Measurements from ENCODE around the gene LAG3.

LAG3 gene

GRCh38 chr12:6767353-6768319 lies 4.7 kb upstream of the LAG3 start:
- no peak for TF ChIP-seq TAF1 (IDR thresholded peaks at IDR 0.05; ENCODE audit: borderline replicate concordance, insufficient read depth, low read length)
- TF ChIP-seq POLR2AphosphoS5 (IDR thresholded peaks at IDR 0.05; ENCODE audit: low read depth, low read length): no peak
- no peak for TF ChIP-seq REST (IDR thresholded peaks at IDR 0.05; ENCODE audit: insufficient read depth in 1 of 2, low read depth in 2 of 2, low read length in 2 of 2)
- TF ChIP-seq SIN3A (IDR thresholded peaks at IDR 0.05; ENCODE audit: borderline replicate concordance, insufficient read depth, low read length): no peak
- TF ChIP-seq FOXP2 (optimal IDR thresholded peaks at IDR 0.05; ENCODE audit: borderline replicate concordance, extremely low read depth, extremely low read length, insufficient read depth): no peak

- TF ChIP-seq SIN3A (IDR thresholded peaks at IDR 0.05; ENCODE audit: borderline replicate concordance, insufficient read depth, low read length) (no peak), POLR2AphosphoS5 (IDR thresholded peaks at IDR 0.05; ENCODE audit: low read depth, low read length) (no peak), TAF1 (IDR thresholded peaks at IDR 0.05; ENCODE audit: borderline replicate concordance, insufficient read depth, low read length) (no peak), REST (IDR thresholded peaks at IDR 0.05; ENCODE audit: insufficient read depth in 1 of 2, low read depth in 2 of 2, low read length in 2 of 2) (no peak), FOXP2 (optimal IDR thresholded peaks at IDR 0.05; ENCODE audit: borderline replicate concordance, extremely low read depth, extremely low read length, insufficient read depth) (no peak)
These were observed 3.8 kb upstream of the LAG3 start for GRCh38 chr12:6768437-6768914.

GRCh38 chr12:6768990-6769389 lies 3.3 kb upstream of the LAG3 start:
- TF ChIP-seq TAF1 (IDR thresholded peaks at IDR 0.05; ENCODE audit: borderline replicate concordance, insufficient read depth, low read length) (no peak), FOXP2 (optimal IDR thresholded peaks at IDR 0.05; ENCODE audit: borderline replicate concordance, extremely low read depth, extremely low read length, insufficient read depth) (no peak), REST (IDR thresholded peaks at IDR 0.05; ENCODE audit: insufficient read depth in 1 of 2, low read depth in 2 of 2, low read length in 2 of 2) (no peak), POLR2AphosphoS5 (IDR thresholded peaks at IDR 0.05; ENCODE audit: low read depth, low read length) (no peak), SIN3A (IDR thresholded peaks at IDR 0.05; ENCODE audit: borderline replicate concordance, insufficient read depth, low read length) (no peak)

GRCh38 chr12:6769666-6770065 lies 2.7 kb upstream of the LAG3 start:
- TF ChIP-seq TAF1 (IDR thresholded peaks at IDR 0.05; ENCODE audit: borderline replicate concordance, insufficient read depth, low read length) (no peak), REST (IDR thresholded peaks at IDR 0.05; ENCODE audit: insufficient read depth in 1 of 2, low read depth in 2 of 2, low read length in 2 of 2) (no peak), POLR2AphosphoS5 (IDR thresholded peaks at IDR 0.05; ENCODE audit: low read depth, low read length) (no peak), FOXP2 (optimal IDR thresholded peaks at IDR 0.05; ENCODE audit: borderline replicate concordance, extremely low read depth, extremely low read length, insufficient read depth) (no peak), SIN3A (IDR thresholded peaks at IDR 0.05; ENCODE audit: borderline replicate concordance, insufficient read depth, low read length) (no peak)
